AG08395 (cell line): ENCODE measurements around the gene TBX4.

Source experiments
- DNase-seq: peaks from one replicate; pipeline ENCODE4 v3.0.0; 2012; ENCODE audit warnings: mixed read lengths, low spot score

Gene TBX4

GRCh38 chr17:61412860-61413660 lies 39.2 kb upstream of the TBX4 start:
- DNase-seq: no peak

- DNase-seq: no peak
These were observed 38.5 kb upstream of the TBX4 start for GRCh38 chr17:61413661-61414126.

- no peak for DNase-seq
These were observed 37.9 kb upstream of the TBX4 start for GRCh38 chr17:61414141-61414935.

- no peak for DNase-seq
These were observed 37.3 kb upstream of the TBX4 start for GRCh38 chr17:61414936-61415251.

GRCh38 chr17:61415374-61416210 lies 36.6 kb upstream of the TBX4 start:
- DNase-seq: no peak

GRCh38 chr17:61416211-61416539 lies 36.0 kb upstream of the TBX4 start:
- DNase-seq: no peak

GRCh38 chr17:61416540-61417363 lies 35.5 kb upstream of the TBX4 start:
- peak; percentile 96 for DNase-seq

- DNase-seq: no peak
These were observed 33.8 kb upstream of the TBX4 start for GRCh38 chr17:61418449-61418848.

GRCh38 chr17:61419496-61420046 lies 32.7 kb upstream of the TBX4 start:
- no peak for DNase-seq

GRCh38 chr17:61420052-61420451 lies 32.2 kb upstream of the TBX4 start:
- no peak for DNase-seq

- no peak for DNase-seq
These were observed 31.4 kb upstream of the TBX4 start for GRCh38 chr17:61420745-61421398.

- no peak for DNase-seq
These were observed 30.8 kb upstream of the TBX4 start for GRCh38 chr17:61421460-61421859.

- DNase-seq: no peak
These were observed 30.0 kb upstream of the TBX4 start for GRCh38 chr17:61422116-61422799.

GRCh38 chr17:61422869-61423268 lies 29.4 kb upstream of the TBX4 start:
- DNase-seq: no peak

- DNase-seq: no peak
These were observed 28.1 kb upstream of the TBX4 start for GRCh38 chr17:61423967-61424649.

GRCh38 chr17:61425682-61426481 lies 26.3 kb upstream of the TBX4 start:
- no peak for DNase-seq

GRCh38 chr17:61426482-61427304 lies 25.5 kb upstream of the TBX4 start:
- DNase-seq: peak; percentile 63

- DNase-seq: no peak
These were observed 24.7 kb upstream of the TBX4 start for GRCh38 chr17:61427567-61427966.
